Measurements from ENCODE around the gene RNU1-3.

DNA sequence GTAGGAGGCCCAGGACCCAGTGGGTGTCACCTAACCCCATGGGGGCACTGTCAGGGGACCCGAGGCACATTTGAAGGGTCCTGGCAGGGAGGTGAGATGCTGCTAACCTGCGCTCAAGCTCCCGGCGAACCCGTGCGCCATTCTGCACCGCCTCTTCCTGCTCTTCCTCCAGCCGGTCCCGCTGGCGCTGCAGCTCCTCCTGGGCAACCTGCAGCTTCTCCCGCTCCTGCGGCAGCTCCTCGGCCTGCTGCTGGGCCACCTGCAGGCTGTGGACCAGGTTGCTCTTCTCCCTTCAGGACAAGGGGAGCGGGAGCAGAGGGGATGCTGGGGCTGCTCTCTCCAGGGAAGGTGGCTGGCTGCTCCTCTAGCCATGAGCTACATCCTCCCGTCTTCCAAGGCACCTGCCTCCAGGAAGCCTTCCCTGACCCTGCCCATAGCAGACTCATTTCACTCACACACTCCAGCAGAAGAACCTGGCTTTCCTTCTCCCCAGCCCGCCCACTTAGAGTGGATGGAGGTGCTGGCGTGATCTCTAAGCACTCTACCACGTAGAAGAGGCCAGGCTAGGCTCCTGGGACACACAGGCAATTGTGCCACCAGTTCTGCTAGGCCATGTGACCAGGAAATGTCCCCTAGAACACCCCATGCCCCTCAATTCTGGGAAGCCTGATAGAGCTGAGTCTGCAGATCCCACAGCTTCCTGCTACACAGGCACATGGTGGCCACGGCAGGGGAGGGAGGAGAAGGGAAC, 38.2 kb downstream of the RNU1-3 start:
- TF ChIP-seq CTCF (conservative IDR thresholded peaks at IDR 0.05) (no peak), EZH2 (IDR thresholded peaks at IDR 0.05; ENCODE audit: low read depth) (no peak)
